A673 (cell line): ENCODE measurements around the gene SAMD14. TPM values are rescaled to one million over a fixed set of nuclear protein-coding genes. Genes with fewer than 3 reads are reported as not detected.

Experiments
- BruUV-seq: library from RNA; stranded (reverse); fragments of 400-500 nt; replicated peaks from 2 replicates; lab custom pipeline; 2021; lab: Mats Ljungman, UMichigan
- CTCF ChIA-PET: fragments of 300-600 bp; sonication (Branson Sonifier 250); formaldehyde crosslinking; loops from one replicate; lab custom pipeline; 2022; ENCODE audit warnings: antibody characterized with exemption; lab: Charles Lee
- POLR2A ChIA-PET: fragments of 300-600 bp; sonication (Branson Sonifier 250); formaldehyde crosslinking; loops from one replicate; lab custom pipeline; 2022; ENCODE audit warnings: antibody characterized with exemption; ENCODE audit not compliant: low non-redundant PET; lab: Charles Lee
- DNase-seq: peaks from one replicate; pipeline ENCODE4 v3.0.0-alpha.2; 2015; ENCODE audit warnings: low spot score
- H3K27ac ChIP-seq: fragments of 200-600 bp; sonication (generic); 2 replicates; pipeline ENCODE4 v1.5.1; 2016; ENCODE audit warnings: mixed run types, low read depth, mild to moderate bottlenecking, mixed read lengths, antibody characterized with exemption, low read length; ENCODE audit not compliant: poor library complexity, severe bottlenecking
- H3K27me3 ChIP-seq: fragments of 200-600 bp; sonication (generic); replicated peaks from 2 replicates; pipeline ENCODE4 v1.6.1; 2017; ENCODE audit warnings: mixed run types, low read depth, mild to moderate bottlenecking, mixed read lengths, antibody characterized with exemption, low read length; ENCODE audit not compliant: insufficient read depth, poor library complexity
- H3K36me3 ChIP-seq: fragments of 200-600 bp; sonication (generic); 2 replicates; pipeline ENCODE4 v1.6.1; 2016; ENCODE audit warnings: mixed run types, mild to moderate bottlenecking, mixed read lengths, antibody characterized with exemption, low read length; ENCODE audit not compliant: insufficient read depth, poor library complexity, severe bottlenecking
- H3K4me1 ChIP-seq: fragments of 200-600 bp; sonication (generic); 2 replicates; pipeline ENCODE4 v1.6.1; 2017; ENCODE audit warnings: mixed run types, mild to moderate bottlenecking, mixed read lengths, antibody characterized with exemption, low read length; ENCODE audit not compliant: insufficient read depth, poor library complexity, severe bottlenecking
- H3K4me3 ChIP-seq: fragments of 200-600 bp; sonication (generic); 2 replicates; pipeline ENCODE4 v1.5.1; 2016; ENCODE audit warnings: low read depth, mixed run types, mild to moderate bottlenecking, mixed read lengths, low read length; ENCODE audit not compliant: poor library complexity, severe bottlenecking
- H3K9me3 ChIP-seq: fragments of 200-600 bp; sonication (generic); 2 replicates; pipeline ENCODE4 v1.6.1; 2016; ENCODE audit warnings: mixed run types, low read depth, mild to moderate bottlenecking, mixed read lengths, antibody characterized with exemption, low read length; ENCODE audit not compliant: poor library complexity, severe bottlenecking
- EZH2 ChIP-seq: fragments of 200-600 bp; sonication (generic); IDR thresholded peaks from 2 replicates; pipeline ENCODE4 v1.6.1; 2017; ENCODE audit warnings: borderline replicate concordance, low read depth, mild to moderate bottlenecking, mixed read lengths, antibody characterized with exemption, low read length; ENCODE audit not compliant: poor library complexity, severe bottlenecking
- intact Hi-C: fragments of 100-400 bp; cut with micrococcal nuclease; formaldehyde crosslinking; loops from one replicate; pipeline ENCODE4 v1.10.0; 2022; ENCODE audit not compliant: unreplicated experiment
- total RNA-seq: library from RNA; stranded (reverse); gene quantifications from 2 replicates; pipeline ENCODE4 v1.2.3, GENCODE V29; 2021
- TF ChIP-seq, protein P1 (sequence below): fragments of 300-800, 200-600 bp; sonication (generic); conservative IDR thresholded peaks from 2 replicates; pipeline ENCODE4 v1.5.1; 2017; ENCODE audit warnings: low read depth, mild to moderate bottlenecking, antibody characterized with exemption, low read length, moderate library complexity, mixed read lengths

SAMD14 gene
- total RNA-seq, 1 experiment from 2014 or later = 45.0 TPM

DNA sequence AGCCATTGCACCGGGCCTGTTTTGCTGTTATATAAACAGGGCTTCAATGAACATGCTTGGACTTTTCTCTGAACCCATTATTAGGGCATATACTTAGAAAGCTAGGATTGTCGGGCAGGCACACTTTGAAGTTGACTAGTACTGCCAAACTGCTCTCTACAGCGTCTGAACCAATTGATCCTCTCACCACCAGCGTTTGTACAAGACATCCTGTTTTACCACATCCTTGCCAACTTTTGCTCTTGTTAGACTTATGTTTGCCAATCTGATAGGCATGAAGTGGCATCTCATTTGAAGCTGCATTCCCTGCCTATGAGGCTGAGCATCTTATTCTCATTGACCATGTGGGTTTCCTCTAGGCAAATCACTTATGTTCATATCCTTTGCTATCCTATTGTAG, 27.9 kb upstream of the SAMD14 start:
- Histone ChIP-seq H3K27ac (no peak overlapping the region), H3K9me3 (no peaks in the 10 kb centered on the region), H3K27me3 (no peaks in the 10 kb centered on the region), H3K36me3 (no peaks in the 10 kb centered on the region), H3K4me3 (no peak overlapping the region), H3K4me1 (peaks cover 15% of the 10 kb centered on the region)
- TF ChIP-seq, protein P1, sequence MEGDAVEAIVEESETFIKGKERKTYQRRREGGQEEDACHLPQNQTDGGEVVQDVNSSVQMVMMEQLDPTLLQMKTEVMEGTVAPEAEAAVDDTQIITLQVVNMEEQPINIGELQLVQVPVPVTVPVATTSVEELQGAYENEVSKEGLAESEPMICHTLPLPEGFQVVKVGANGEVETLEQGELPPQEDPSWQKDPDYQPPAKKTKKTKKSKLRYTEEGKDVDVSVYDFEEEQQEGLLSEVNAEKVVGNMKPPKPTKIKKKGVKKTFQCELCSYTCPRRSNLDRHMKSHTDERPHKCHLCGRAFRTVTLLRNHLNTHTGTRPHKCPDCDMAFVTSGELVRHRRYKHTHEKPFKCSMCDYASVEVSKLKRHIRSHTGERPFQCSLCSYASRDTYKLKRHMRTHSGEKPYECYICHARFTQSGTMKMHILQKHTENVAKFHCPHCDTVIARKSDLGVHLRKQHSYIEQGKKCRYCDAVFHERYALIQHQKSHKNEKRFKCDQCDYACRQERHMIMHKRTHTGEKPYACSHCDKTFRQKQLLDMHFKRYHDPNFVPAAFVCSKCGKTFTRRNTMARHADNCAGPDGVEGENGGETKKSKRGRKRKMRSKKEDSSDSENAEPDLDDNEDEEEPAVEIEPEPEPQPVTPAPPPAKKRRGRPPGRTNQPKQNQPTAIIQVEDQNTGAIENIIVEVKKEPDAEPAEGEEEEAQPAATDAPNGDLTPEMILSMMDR = no peak
- intact Hi-C loops = no loop called here
- no TSS peak for BruUV-seq
- DNase-seq = no peak
- ChIA-PET CTCF (no interaction called here), POLR2A (no interaction called here)

DNA sequence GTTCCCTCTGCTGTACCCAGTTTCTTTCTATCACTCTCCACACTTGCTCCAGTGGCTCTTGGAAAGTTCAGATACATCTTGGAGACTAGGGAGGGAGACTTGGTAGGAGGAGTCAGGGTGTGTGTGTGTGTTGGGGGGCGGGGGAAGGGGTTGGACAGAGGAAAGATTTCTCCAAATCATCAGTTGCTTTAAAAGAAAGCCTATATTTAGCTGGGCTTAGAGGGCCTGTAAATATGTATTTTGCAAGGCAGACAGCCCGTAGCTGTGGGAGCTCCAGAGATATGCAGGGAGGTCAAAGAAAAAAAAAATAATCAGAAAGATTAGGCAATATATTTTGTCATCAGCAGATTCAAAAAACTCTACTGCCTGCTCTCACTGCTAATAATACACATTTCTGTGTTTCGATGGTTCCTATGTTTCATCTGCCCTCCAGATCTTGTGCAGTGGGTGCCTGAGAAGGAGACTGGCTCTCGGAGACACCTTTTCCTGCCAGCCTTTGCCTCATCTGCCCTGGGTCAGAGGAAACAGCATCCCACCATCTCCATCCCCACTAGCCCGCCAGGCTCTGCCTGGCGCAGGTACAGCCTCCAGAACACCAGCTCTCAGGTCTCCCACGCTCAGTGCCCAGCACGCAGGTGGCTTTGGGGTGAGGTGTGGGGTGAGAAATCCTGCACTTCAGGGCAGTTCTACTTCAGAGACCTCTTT, 25.3 kb upstream of the SAMD14 start:
- CTCF ChIA-PET = no interaction called here
- no peak overlapping the region for H3K27ac ChIP-seq
- intact Hi-C loops = no loop called here
- no peak for DNase-seq
- no peaks in the 10 kb centered on the region for H3K36me3 ChIP-seq
- H3K4me3 ChIP-seq = no peak overlapping the region
- H3K9me3 ChIP-seq = no peaks in the 10 kb centered on the region
- no peaks in the 10 kb centered on the region for H3K27me3 ChIP-seq
- POLR2A ChIA-PET = no interaction called here
- no peak for TF ChIP-seq EZH2
- TF ChIP-seq, protein P1 = no peak
- BruUV-seq = no TSS peak
- peaks cover 18% of the 10 kb centered on the region for H3K4me1 ChIP-seq

DNA sequence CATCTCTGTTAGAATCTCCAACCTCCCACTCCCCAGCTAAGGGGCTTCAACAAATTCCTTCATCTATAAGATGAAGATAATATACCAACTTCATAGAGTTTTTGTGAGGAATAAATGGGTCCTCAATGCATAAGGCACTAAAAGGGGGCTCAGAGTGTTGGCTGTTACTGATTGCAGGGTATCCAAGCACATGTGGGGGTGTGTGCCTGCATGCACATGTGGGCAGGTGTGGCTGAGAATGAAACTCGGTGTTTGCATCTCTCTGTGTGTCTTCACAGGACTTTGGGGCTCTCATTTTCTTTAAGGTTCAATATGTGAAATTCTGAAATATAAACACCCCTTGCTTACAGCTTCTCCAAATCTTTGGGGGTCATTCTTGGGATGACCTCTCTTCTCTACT, 24.6 kb upstream of the SAMD14 start:
- CTCF ChIA-PET = no interaction called here
- POLR2A ChIA-PET = interaction anchor here (0.6 kb wide), 1 partner anchor 1172 kb away, joined by 10 read pairs; no protein-coding TSS in a partner anchor
- Histone ChIP-seq H3K27me3 (no peaks in the 10 kb centered on the region), H3K4me3 (no peak overlapping the region), H3K4me1 (peaks cover 18% of the 10 kb centered on the region), H3K27ac (no peak overlapping the region), H3K9me3 (no peaks in the 10 kb centered on the region), H3K36me3 (no peaks in the 10 kb centered on the region)
- no peak for DNase-seq
- TF ChIP-seq, protein P1 = no peak
- no peak for TF ChIP-seq EZH2
- intact Hi-C loops = no loop called here
- no TSS peak for BruUV-seq
